ENCODE results near the gene ALPI. TPM values are rescaled to one million over a fixed set of nuclear protein-coding genes. Genes with fewer than 3 reads are reported as not detected.

ALPI gene
- total RNA-seq, 2 donors from 2014 or later, result not detected

DNA sequence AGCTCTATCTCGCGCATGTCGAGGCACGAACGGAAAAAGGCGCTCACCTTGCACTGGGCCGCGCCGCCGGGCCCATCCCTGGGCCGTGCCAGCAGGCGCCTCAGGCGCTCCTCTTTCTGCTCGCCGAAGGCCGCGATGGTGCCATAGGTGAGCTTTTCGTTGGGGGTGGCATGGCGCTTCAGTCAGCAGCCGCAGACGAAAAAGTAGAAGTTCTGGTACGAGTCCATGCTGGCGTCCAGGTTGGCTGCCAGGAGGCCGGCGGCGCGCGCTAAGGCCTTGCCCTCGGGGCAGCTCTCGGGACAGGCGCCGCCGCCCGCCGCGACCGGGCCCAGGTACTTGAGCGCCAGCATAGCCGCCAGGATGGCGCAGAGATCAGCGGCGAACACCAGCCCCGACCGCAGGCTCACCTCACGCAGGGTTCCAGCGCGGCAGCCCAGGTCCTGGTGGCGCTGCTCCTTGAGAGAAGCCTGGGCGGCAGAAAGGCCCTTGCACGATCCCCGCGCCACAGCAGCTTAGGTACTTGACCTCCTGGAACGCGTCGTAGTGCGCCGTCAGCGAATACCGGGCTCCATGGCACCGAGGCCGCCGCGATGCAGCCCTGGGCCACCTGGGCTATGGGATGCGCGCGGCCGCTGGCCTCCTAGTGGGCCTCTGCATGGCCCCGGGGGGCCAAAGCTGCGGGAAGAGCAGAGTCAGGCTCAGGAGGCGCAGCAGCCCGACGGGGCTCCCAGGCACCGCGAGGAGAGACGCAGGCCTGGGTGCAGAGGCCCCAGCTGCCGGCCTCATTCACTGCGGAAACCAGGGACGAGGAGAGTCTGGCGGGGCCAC, 36.5 kb upstream of the ALPI start:
- Histone ChIP-seq H3K4me1 (ENCODE audit: control insufficient read depth, insufficient read depth, low read length) (no peaks in the 10 kb centered on the region), H3K36me3 (ENCODE audit: control insufficient read depth, insufficient read depth, low read length) (no peaks in the 10 kb centered on the region), H3K9me3 (ENCODE audit: control insufficient read depth, low read length) (peaks cover 18% of the 10 kb centered on the region), H3K27ac (ENCODE audit: low read depth, low read length) (no peak overlapping the region), H3K9ac (ENCODE audit: extremely low read depth, low read length, poor library complexity, severe bottlenecking) (no peak overlapping the region), H3K4me3 (ENCODE audit: low read length) (peak overlapping the region; percentile 70), H3K27me3 (ENCODE audit: control insufficient read depth, insufficient read depth, low read length, poor library complexity, severe bottlenecking) (peaks cover 93% of the 10 kb centered on the region)
- peak; percentile 83 for DNase-seq
- Mint-ChIP-seq H3K27me3 (ENCODE audit: insufficient read depth) (peaks cover 90% of the 10 kb centered on the region), H3K36me3 (ENCODE audit: low read depth) (peaks cover 3% of the 10 kb centered on the region), H3K4me1 (peaks cover 12% of the 10 kb centered on the region), H3K27ac (no peak overlapping the region), H3K4me3 (peak overlapping the region; percentile 55), H3K9me3 (peaks cover 22% of the 10 kb centered on the region)
- 5% methylated on average over 41 to 79 of the region's 79 CpGs for WGBS, 2 experiments (ENCODE audit: insufficient coverage in 1 of 2, insufficient read length in 1 of 2)
- TF ChIP-seq, protein P1, sequence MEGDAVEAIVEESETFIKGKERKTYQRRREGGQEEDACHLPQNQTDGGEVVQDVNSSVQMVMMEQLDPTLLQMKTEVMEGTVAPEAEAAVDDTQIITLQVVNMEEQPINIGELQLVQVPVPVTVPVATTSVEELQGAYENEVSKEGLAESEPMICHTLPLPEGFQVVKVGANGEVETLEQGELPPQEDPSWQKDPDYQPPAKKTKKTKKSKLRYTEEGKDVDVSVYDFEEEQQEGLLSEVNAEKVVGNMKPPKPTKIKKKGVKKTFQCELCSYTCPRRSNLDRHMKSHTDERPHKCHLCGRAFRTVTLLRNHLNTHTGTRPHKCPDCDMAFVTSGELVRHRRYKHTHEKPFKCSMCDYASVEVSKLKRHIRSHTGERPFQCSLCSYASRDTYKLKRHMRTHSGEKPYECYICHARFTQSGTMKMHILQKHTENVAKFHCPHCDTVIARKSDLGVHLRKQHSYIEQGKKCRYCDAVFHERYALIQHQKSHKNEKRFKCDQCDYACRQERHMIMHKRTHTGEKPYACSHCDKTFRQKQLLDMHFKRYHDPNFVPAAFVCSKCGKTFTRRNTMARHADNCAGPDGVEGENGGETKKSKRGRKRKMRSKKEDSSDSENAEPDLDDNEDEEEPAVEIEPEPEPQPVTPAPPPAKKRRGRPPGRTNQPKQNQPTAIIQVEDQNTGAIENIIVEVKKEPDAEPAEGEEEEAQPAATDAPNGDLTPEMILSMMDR (conservative IDR thresholded peaks at IDR 0.05), result no peak

DNA sequence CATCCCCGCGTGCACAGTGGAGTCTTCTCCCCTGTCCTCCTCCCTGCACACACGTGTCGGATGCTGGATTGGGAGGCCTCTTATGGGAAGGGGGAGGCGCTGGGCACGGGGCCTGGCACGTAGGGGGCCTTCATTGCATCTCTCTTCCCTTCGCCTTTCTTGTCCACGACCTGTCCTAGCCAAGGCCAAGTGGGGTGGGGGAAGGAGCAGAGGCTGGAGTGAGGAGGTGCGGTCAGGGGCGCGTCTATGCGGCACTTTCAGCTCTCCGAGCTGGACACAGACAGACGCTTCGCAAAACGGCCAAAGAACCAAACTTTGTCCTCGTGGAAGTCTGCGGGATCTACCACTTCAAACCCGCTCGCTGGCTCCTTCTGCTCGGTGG, 35.9 kb upstream of the ALPI start:
- Histone ChIP-seq H3K4me1 (ENCODE audit: control insufficient read depth, insufficient read depth, low read length) (no peaks in the 10 kb centered on the region), H3K27ac (ENCODE audit: low read depth, low read length) (no peak overlapping the region), H3K27me3 (ENCODE audit: control insufficient read depth, insufficient read depth, low read length, poor library complexity, severe bottlenecking) (peaks cover 90% of the 10 kb centered on the region), H3K9ac (ENCODE audit: extremely low read depth, low read length, poor library complexity, severe bottlenecking) (no peak overlapping the region), H3K4me3 (ENCODE audit: low read length) (peak overlapping the region; percentile 70), H3K36me3 (ENCODE audit: control insufficient read depth, insufficient read depth, low read length) (no peaks in the 10 kb centered on the region), H3K9me3 (ENCODE audit: control insufficient read depth, low read length) (peaks cover 18% of the 10 kb centered on the region)
- no peak for DNase-seq
- WGBS, 2 experiments (ENCODE audit: insufficient coverage in 1 of 2, insufficient read length in 1 of 2), result 7 to 12% methylated on average over 7 to 21 of the region's 22 CpGs
- Mint-ChIP-seq H3K9me3 (peaks cover 22% of the 10 kb centered on the region), H3K4me1 (peaks cover 15% of the 10 kb centered on the region), H3K4me3 (peak overlapping the region; percentile 55), H3K36me3 (ENCODE audit: low read depth) (peaks cover 3% of the 10 kb centered on the region), H3K27me3 (ENCODE audit: insufficient read depth) (peaks cover 95% of the 10 kb centered on the region), H3K27ac (no peak overlapping the region)
- TF ChIP-seq, protein P1 (conservative IDR thresholded peaks at IDR 0.05), result no peak

DNA sequence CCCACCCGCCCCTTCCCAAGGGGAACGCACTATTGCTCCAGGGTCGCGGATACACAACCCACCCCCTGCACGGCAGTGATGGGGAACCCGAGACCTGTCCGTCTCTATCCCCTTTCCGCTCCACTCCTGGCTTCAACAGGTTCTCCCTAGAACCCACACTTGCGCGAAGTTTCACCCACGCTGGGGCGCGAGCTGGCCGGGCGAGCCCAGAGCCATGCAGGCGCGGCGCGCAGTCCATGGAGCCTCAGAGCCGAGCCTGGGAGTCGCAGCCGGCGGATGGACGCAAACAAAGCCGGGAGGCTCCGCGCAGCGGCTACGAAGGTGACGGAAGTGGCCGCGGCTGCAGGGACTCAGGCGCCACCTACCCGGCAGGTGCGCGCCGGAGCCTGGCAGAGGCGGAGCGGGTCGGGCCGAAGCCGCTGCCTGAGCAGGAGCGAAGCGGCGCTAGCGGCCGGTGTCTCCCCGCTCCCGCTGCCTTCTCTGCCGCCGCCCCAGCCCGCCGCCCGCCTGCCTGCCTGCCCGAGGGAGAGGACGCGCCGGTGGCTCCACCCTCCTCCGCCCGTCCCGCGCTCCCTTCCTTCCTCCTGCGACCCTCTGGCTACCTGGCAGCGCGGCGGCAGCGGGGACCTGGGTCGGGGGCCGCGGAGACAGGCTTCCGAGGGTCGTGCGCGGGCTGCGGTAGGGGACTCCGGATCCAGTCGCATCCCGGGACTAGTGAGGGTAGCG, 35.3 kb upstream of the ALPI start:
- Mint-ChIP-seq H3K27ac (no peak overlapping the region), H3K36me3 (ENCODE audit: low read depth) (peaks cover 3% of the 10 kb centered on the region), H3K4me3 (peak overlapping the region; percentile 55), H3K27me3 (ENCODE audit: insufficient read depth) (peaks cover 97% of the 10 kb centered on the region), H3K4me1 (peaks cover 20% of the 10 kb centered on the region), H3K9me3 (peaks cover 22% of the 10 kb centered on the region)
- peak; percentile 89 for DNase-seq
- Histone ChIP-seq H3K27ac (ENCODE audit: low read depth, low read length) (no peak overlapping the region), H3K9me3 (ENCODE audit: control insufficient read depth, low read length) (peaks cover 18% of the 10 kb centered on the region), H3K36me3 (ENCODE audit: control insufficient read depth, insufficient read depth, low read length) (no peaks in the 10 kb centered on the region), H3K9ac (ENCODE audit: extremely low read depth, low read length, poor library complexity, severe bottlenecking) (no peak overlapping the region), H3K4me1 (ENCODE audit: control insufficient read depth, insufficient read depth, low read length) (no peaks in the 10 kb centered on the region), H3K27me3 (ENCODE audit: control insufficient read depth, insufficient read depth, low read length, poor library complexity, severe bottlenecking) (peaks cover 84% of the 10 kb centered on the region), H3K4me3 (ENCODE audit: low read length) (peak overlapping the region; percentile 70)
- WGBS, 2 experiments (ENCODE audit: insufficient coverage in 1 of 2, insufficient read length in 1 of 2), result 1 to 2% methylated on average over 17 to 79 of the region's 79 CpGs
- TF ChIP-seq, protein P1 (conservative IDR thresholded peaks at IDR 0.05), result peak; percentile 29
